Tibial artery (tissue), 4 donors: ENCODE data around the gene NMT1.

ENCODE experiments used
- DNase-seq, 2 donors: peaks; one replicate each; pipeline ENCODE4 v3.0.0-alpha.2; 2019
- H3K27ac ChIP-seq, 2 donors: fragments of 200-600 bp; sonication (generic) in 1 of 2; 1 replicate in 1 of 2; 2 replicates in 1 of 2; pipeline ENCODE4 v1.5.1; 2018 to 2019; ENCODE audit warnings: mild to moderate bottlenecking in 1 of 2
- H3K27me3 ChIP-seq, 2 donors: fragments of 200-600 bp; sonication (generic) in 1 of 2; one replicate each; pipeline versions ENCODE4 v1.5.1 to v1.6.0; 2016 to 2019
- H3K36me3 ChIP-seq, 3 donors: fragments of 200-600 bp; sonication (generic) in 2 of 3; one replicate each; pipeline ENCODE4 v1.5.1; 2016 to 2019; ENCODE audit warnings: mild to moderate bottlenecking in 2 of 3
- H3K4me1 ChIP-seq, 4 donors: fragments of 200-600 bp; sonication (generic) in 2 of 4; 1 replicate in 3 of 4; 2 replicates in 1 of 4; pipeline ENCODE4 v1.5.1; 2016 to 2019
- H3K4me3 ChIP-seq, 2 donors: fragments of 200-600 bp; sonication (generic) in 1 of 2; 1 replicate in 1 of 2; 2 replicates in 1 of 2; pipeline ENCODE4 v1.5.1; 2018 to 2019; ENCODE audit warnings: mild to moderate bottlenecking in 2 of 2
- H3K9me3 ChIP-seq, 3 donors: fragments of 200-600 bp; sonication (generic) in 1 of 3; one replicate each; pipeline ENCODE4 v1.5.1; 2016 to 2019
- CTCF ChIP-seq, 2 experiments: fragments of 200-600 bp in 1 of 2; fragments of 450-650 bp in 1 of 2; IDR thresholded peaks; one replicate each; pipeline ENCODE4 v1.5.1; 2017 to 2019; ENCODE audit warnings: antibody characterized with exemption in 2 of 2, mild to moderate bottlenecking in 1 of 2, moderate library complexity in 1 of 2
- intact Hi-C: fragments of 100-400 bp; cut with DNase I; formaldehyde crosslinking; loops from one replicate; pipeline ENCODE4 v1.15.0; 2023; ENCODE audit warnings: low total_unique reads

The NMT1 gene

GRCh38 chr17:45129426-45129939 is 68.4 kb downstream of the NMT1 start:
- H3K27ac ChIP-seq, result peak overlapping the region; percentile 98 to 99
- intact Hi-C loops, result no loop called here
- no peak overlapping the region for H3K4me3 ChIP-seq
- no peaks in the 10 kb centered on the region for H3K27me3 ChIP-seq
- TF ChIP-seq CTCF (IDR thresholded peaks at IDR 0.05), result no peak
- DNase-seq, result no peak
- no peaks in the 10 kb centered on the region for H3K36me3 ChIP-seq
- peaks cover 0 to 63% (median 58%) of the 10 kb centered on the region in 4 donors for H3K4me1 ChIP-seq
- no peaks in the 10 kb centered on the region for H3K9me3 ChIP-seq

GRCh38 chr17:45129940-45130680 is 69.0 kb downstream of the NMT1 start:
- TF ChIP-seq CTCF (IDR thresholded peaks at IDR 0.05), result no peak
- Histone ChIP-seq H3K4me1 (peaks cover 0 to 58% (median 52%) of the 10 kb centered on the region in 4 donors), H3K9me3 (no peaks in the 10 kb centered on the region), H3K27me3 (no peaks in the 10 kb centered on the region), H3K4me3 (peak overlapping the region; percentile 70 to 94), H3K36me3 (no peaks in the 10 kb centered on the region), H3K27ac (peak overlapping the region; percentile 98 to 99)
- intact Hi-C loops, result loop anchor here (5.0 kb wide), 2 partner anchors 33 to 213 kb away; partner anchors contain the start of gene GFAP
- peak in 1 of 2 donors; percentile 57 for DNase-seq

- H3K4me1 ChIP-seq, result peaks cover 0 to 60% (median 53%) of the 10 kb centered on the region in 4 donors
These were observed 69.8 kb downstream of the NMT1 start for GRCh38 chr17:45130681-45131615.

GRCh38 chr17:45131616-45132319 is 70.7 kb downstream of the NMT1 start:
- no peaks in the 10 kb centered on the region for H3K9me3 ChIP-seq
- H3K4me3 ChIP-seq, result peak overlapping the region; percentile 70 to 94
- TF ChIP-seq CTCF (IDR thresholded peaks at IDR 0.05), result peak; percentile 83 to 90
- intact Hi-C loops, result loop anchor here (5.0 kb wide), 2 partner anchors 34 to 214 kb away; partner anchors contain the start of gene GFAP
- peak in 1 of 2 donors; percentile 81 for DNase-seq
- H3K36me3 ChIP-seq, result no peaks in the 10 kb centered on the region
- peak overlapping the region; percentile 98 to 99 for H3K27ac ChIP-seq
- no peaks in the 10 kb centered on the region for H3K27me3 ChIP-seq
- peaks cover 6 to 68% (median 59%) of the 10 kb centered on the region in 4 donors for H3K4me1 ChIP-seq

More at GRCh38 chr17:45130681-45131615, 69.8 kb downstream of the NMT1 start:
- peak in 1 of 2 donors; percentile 64 for DNase-seq
- Histone ChIP-seq H3K27me3 (no peaks in the 10 kb centered on the region), H3K4me3 (peak overlapping the region; percentile 70 to 94), H3K36me3 (no peaks in the 10 kb centered on the region), H3K27ac (peak overlapping the region; percentile 98 to 99), H3K9me3 (no peaks in the 10 kb centered on the region)
- TF ChIP-seq CTCF (IDR thresholded peaks at IDR 0.05), result no peak
- intact Hi-C loops, result loop anchor here (5.0 kb wide), 2 partner anchors 34 to 214 kb away; partner anchors contain the start of gene GFAP

- Histone ChIP-seq H3K27me3 (no peaks in the 10 kb centered on the region), H3K4me3 (peak within 1 kb of the TSS; percentile 70 to 94), H3K36me3 (no peaks in the 10 kb centered on the region), H3K27ac (peak within 1 kb of the TSS; percentile 98 to 99), H3K4me1 (peaks cover 6 to 68% (median 58%) of the 10 kb centered on the region in 4 donors), H3K9me3 (no peaks in the 10 kb centered on the region)
- no peak for TF ChIP-seq CTCF (IDR thresholded peaks at IDR 0.05)
- intact Hi-C loops, result loop anchor here (5.0 kb wide), 2 partner anchors 35 to 215 kb away; partner anchors contain the start of gene GFAP
- DNase-seq, result no peak
These were observed 71.1 kb downstream of the NMT1 start, which contains the start of gene PLCD3 for GRCh38 chr17:45132320-45132571. Gene PLCD3, minus strand, starts transcription at chr17:45132515. Its CDS starts 105 bp downstream, at chr17:45132410.
